Amygdala (tissue), 56 donors: ENCODE results near the gene RERE.

ENCODE experiments used
- DNase-seq, 56 donors: peaks; one replicate each; lab custom pipeline; 2025; lab: John Stamatoyannopoulos, UW

The RERE gene

DNA sequence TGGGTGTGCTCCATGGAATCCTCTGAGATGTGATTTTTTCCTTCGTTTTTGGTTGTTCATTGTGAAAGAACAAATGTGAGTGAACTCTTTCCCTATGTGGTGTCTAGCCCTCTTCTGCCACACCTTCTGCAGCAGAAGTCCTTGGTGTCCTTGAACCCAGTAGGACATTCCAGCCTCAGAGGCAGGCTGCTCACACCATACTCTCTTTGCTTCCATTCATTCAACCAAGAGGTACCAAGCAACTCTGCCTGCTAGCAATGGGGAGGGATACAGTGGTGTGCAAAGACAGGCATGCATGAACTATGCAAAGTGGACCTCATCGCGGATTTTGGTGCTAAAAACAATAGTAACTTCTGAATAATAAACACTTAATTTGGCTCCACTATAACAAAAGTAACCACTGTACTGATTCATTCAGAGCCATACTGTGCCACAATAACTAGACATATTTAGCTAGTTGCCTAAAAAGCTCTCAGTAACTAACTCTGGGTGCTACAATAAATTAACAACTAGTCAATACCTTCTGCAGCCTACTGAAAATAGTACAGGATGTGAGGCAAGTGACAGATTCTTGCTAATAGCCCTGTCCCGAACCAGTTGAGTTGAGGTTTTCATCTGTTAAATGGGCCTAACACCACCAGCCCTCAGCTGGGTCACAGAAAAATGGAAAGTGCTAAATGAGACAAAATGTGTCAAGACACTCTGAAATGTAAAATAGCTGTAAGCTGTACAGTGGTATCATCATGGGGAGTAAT lies 344.1 kb downstream of the RERE start:
- no peak for DNase-seq

DNA sequence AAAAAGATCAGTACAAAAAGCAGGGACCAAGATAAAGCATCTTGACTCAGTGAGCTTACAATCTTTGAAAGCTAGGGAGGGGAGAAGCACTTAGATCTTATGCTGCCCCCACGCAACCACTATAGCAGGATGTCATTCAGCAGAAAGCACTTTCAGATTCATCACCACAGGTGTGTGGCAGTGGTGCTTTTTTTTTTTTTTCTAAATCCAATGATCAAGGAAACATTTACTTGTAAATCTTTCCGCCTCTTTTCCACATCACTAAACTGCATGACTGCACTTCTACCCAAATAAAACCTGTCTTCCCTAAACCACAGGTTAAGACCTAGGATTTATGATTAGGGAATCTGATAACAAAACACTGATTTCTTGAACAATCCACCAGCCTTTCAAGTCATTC lies 344.8 kb downstream of the RERE start:
- no peak for DNase-seq

DNA sequence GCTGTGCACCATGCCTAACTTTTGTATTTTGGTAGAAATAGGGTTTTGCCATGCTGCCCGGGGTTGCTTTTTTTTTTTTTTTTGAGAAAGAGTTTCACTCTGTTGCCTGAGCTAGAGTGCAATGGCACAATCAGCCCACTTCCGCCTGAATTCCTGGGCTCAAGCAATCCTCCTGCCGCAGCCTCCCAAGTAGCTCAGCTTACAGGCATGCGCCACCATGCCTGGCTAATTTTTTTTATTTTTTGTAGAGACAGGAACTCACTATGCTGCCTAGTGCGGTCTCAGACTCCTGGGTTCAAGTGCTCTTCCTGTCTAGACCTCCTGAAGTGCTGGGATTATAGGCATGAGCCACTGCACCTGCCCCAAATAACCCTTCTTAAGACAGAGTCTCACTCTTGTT lies 346.0 kb downstream of the RERE start:
- no peak for DNase-seq

DNA sequence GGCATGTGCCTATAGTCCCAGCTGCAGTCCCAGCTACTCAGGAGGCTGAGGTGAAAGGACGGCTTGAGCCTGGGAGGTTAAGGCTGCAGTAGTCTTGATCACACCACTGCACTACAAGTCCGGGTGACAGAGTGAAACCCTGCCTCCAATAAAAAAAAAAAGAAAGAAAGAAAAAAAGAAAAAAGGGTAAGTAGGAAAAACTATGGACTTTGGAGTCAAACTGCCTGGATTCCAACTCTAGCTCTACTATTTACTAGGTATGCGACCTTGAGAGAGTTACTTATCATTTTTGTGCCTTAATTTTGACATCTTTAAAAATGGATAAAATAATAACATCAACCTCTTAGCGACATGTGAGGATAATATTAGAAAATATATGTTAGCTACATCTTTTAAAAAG lies 348.7 kb downstream of the RERE start:
- DNase-seq: no peak

DNA sequence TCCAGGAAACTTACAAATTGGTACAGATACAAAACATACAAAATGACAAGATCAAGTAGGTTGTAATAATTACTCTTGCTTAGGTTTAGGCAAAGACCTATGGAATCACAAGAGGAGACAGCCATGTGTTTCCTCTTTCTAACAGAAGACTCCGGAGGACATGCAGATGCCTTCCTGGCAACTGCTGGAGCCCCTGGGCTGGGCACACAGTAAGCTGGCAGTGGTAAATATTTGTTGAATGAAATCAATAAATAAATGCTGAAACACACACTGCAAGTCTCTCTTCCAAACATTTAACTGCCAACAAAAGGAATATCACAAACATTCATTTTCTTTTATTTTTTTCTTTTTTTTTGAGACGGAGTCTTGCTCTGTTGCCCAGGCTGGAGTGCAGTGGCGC lies 350.1 kb downstream of the RERE start:
- DNase-seq: no peak

DNA sequence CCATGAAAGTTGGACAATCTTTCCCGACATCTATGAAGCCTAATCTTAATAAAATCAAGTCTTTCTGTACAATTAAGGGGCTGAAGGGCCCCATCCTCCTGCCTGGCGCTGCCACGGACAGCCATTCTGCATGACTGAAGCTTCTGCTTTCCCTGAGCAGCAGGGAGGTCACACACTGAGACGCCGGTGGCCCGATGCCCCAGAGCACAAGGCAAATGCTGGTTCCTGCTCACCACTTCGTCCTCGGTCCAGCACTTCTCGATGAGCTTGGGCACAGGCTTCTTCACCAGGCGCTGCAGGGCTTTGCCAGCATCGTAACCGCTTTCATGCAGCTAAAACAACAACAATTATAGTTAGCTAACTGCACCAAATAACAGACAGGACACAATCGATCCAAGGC lies 351.7 kb downstream of the RERE start:
- peak in 10 of 56 donors; percentile 15 to 41 (median 30) for DNase-seq

DNA sequence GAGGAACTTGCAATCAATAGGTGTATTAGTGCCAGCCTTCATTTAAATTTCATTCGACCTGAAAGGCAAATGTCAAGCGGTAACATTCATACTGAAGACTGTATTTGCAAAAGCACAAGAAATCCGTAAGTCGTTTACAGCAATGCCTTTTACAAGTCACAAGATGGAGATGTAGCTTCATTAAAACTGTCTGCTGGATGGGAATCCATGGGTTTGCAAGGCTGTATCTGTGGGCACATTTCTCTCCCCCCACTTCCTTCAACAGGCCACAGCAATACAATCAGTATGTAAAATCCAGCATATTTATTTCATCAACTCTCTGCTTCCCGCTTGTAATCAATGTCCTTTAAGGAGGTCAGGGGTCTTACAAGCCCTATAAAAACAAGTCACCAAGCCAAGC lies 352.4 kb downstream of the RERE start:
- DNase-seq: peak in 2 of 56 donors; percentile 12 to 14

DNA sequence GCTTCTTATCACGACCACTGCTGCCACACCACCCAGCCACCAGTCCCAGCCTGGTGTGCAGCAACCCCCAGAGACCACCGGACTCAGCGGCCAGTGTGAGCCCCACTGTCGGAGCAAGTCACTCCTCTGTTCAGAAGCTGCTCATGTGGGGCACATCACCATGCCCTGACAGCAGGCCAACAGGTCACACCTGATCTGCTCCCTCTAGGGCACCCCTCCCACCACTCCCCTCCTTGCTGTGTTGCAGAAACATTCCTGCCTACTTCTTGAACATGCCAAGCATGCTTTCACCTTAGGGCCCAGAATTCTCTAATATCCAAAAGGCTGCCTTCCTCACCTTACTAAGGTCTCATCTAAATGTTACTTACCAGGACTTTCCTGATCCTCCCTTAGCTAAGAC lies 353.1 kb downstream of the RERE start:
- DNase-seq: no peak

DNA sequence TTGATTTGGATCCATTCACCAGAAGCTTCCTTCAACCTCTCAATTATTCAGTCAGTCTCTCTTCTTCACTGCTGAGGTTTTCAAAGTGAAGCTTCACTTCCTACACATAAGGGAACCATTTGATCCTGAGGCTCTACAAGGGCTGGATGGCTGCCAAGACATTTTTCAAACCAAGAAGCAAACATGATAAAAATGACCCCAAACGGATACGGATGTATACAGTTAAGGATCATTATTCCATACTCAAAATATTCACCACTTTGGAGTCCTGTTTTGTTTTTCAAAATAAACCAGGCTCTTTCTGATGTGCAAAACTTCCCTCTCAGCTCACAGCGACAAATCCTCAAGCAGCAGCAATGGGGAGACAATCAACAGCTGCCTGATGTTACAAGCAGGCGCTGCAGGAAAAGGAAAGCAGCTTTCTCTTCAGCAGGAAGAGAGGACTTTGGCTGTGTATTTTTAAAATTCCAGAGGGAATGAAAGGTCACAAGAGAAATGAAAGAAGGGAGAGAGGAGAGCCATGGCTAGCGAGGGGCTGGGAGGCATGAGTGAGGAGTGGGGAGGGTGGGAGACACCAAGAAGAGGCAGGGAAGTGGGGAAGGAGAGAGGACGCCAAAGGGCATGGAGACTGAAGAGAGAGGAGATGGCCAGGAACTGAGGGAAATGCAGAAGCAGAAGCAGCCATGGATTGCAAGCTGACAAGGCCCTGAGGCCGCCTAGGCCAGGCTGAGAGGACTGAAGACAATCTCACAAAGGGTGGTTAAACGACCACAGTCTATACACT lies 354.1 kb downstream of the RERE start:
- peak in 5 of 56 donors; percentile 20 to 67 (median 36) for DNase-seq

DNA sequence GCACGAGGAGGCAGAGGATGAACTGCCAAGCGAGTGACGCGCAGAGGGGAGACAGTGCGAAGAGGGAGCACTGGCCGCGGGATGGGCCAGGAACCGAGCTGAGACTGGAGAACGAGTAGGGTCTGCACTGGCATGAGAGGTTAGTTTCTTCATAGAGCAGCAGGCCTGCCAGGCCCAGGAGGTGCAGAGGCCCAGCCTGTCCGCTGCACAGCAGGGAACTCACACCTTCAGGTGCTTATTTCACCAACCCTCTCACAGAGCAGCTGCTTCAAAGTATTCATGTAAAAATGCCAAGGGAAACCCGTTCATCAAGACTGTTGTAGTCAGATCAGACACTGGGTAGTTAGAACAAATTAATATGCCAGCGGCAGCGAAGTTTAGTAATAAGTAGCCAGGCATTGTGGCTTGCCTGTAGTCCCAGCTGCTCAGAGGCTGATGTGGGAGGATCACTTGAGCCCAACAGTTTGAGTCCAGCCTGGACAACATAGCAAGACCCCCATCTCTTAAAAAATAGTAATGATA lies 355.0 kb downstream of the RERE start:
- no peak for DNase-seq

DNA sequence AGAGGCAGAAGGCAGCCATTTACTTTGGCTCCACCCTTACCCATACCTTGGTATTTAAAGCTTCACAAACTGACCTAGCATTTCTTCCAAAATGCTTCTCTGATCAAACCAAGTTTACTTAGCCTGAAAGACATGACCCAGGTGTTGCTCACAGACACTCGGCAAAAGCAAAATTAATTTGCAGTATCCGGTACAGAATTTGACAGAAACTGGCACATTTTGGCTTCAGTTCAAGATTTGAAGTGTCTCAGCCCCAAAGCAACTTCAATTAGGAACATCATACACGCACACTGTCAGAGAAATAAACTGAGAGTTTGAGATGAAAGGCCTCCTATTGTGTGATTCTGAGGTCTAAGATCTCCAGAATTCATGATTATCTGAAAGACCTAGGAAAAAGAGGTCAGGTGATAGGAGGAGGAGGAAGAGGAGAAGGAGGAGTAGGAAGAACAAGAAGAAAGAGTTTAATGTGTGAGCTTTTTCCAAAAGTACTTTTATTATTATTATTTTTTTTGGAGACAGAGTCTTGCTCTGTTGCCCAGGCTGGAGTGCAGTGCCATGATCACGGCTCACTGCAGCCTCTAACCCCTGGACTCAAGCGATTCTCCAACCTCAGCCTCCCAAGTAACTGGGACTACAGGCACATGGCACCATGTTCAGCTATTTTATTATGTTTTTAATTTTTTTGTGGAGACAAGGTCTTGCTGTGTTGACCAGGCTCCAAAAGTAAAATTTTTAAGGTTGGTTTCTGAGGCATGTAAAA lies 355.9 kb downstream of the RERE start:
- DNase-seq: no peak

DNA sequence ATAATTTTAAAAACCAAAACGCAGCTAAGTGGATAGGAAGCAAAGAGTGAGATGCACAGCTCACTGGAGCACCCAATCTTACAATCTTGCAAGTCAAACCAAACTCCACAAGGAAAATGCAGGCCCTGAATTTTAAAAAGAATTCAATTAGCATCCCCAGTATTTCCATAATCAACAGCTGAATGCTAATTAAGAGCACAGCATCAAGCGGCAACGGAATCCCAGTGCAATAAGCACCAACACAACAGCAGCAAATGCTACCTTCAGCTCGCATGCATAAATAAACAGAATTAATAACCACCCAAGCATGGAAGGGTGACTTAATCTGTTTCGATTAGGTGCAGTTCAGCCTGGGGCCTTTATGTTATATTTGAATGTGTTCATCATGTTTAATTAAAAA lies 356.7 kb downstream of the RERE start:
- DNase-seq: peak in 1 of 56 donors; percentile 29

DNA sequence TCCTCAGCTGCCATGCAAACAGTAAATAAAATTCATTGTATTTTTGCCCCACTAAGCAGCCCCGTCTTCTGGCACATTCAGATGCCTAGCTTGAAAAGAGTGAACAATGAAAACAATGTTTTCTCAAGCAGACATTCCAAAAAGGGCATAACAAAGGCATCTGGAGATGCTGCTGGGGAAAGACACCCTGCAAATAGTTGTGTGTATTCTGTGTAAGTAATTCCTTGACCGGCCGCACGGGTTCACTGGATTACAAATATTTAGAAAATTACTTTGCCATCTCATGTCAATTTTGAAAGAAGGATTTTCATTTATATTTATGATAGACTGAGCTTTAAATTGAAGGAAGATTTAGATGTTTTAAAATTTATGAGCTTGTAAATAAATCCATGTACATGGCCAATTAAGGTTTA lies 357.3 kb downstream of the RERE start:
- peak in 4 of 56 donors; percentile 8 to 54 (median 28) for DNase-seq

DNA sequence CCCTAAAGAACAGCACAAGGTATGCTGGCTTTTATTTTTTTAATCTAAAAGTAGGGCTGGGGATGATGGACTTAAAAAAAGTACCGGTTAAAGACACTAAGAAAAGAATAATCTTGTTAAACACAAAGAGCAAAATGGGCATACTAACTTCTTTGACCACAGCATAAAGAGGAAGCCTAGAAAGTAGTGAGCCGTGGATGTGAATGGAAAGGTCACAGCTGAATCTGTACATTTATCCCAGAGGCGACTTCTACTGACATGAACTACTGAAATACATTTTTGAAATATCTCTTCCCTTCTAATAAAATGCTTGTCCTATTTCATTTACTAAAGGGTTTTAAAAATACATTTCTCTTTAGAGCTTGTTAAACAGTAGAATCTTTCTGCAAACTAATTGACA lies 358.8 kb downstream of the RERE start:
- no peak for DNase-seq

DNA sequence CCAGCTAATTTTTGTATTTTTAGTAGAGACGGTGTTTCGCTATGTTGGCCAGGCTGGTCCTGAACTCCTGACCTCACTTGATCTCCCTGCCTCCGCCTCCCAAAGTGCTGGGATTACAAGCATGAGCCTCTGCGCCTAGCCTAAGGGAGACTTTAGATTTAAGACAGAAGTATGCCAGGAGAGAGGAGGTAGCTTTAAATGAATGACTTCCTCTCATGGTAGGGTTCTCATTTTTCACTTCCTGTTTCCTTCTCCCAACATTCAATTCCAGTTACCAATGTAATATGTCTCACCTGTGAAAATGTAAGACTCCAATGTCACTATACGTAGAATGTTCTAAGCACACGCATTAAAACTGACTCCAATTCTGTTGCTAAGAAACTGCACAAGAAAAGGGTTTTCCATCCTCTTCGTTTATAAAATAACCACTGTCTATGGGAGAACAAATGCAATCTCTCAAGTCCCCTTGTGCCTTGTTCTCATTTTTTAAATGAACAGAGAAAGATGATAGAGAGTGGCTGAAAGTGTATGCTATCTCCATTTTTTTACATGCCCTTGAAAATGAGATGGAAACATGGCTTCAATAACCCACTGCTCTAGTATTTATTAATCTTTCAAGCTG lies 359.6 kb downstream of the RERE start:
- no peak for DNase-seq

DNA sequence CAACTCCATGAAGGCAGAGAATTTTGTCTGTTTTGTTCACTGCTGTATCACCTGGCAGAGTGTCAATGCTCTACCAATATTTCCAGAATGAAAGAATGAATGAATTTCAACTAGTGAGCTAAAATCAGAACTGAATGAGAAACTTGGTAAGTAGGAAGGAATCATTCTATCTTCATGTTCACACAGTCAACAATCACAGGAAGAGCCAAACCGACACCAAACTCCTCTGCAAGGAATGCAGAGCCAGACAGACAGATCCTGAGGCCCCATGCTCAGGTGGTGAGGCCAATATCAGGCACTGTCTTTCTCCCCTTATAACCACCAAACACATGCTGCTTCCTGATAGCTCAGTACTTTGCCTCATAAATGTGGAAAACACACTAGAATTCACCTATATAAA lies 360.4 kb downstream of the RERE start:
- DNase-seq: no peak

DNA sequence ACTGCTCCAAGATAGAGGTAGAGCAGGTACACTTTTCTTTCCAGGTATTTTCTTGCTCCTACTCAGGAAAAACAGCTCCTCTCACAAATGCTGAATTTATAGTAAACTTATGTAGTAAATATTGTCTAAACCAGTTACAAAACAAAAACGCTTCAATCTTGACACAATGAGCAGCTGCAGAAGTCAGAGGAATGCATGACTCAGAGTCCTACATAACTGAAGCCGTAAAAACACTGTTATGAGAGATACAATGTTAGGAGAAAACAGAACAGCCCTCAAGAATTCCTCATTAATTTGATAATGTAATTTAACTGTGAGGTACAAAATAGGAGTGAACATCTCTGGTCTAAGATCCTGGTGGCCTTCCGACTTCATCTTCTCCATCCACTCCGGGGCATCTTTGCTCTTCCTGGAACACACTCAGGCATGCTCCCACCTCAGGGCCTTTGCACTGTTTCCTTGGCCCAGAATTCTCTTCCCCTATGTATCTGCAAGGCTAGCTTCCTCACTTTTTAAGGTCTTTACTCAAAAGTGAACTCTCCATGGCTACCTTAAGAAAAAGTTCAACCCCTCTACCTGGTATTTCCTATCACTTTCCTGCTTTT lies 361.0 kb downstream of the RERE start:
- no peak for DNase-seq

DNA sequence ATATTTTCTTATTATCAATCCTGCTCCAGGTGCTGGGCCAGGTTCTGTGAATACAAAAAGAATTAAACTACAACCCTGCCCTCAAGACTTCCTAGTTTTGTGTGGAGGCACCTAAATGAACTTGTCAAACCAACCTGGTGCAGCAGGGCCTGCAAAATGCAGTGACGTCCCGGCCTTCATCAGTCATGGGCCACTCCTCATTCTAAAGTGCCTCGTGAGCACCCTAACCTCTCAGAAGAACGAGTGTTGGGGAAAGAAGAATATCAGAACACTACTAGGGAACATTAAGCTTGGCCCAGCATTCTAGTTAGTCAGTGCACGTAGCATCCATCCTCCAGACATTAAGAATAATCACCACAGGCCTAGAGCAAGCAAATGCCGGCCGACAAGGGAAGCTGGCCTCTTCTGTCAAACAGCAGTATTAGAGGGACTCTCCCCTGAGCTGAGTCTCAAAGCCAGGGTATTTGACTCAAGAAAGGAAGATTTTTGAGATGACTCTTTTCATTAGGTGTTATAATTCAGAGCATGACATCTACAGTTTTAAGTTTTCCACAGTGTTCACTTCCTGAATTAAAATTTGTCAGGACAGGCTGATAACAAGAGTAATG lies 361.6 kb downstream of the RERE start:
- no peak for DNase-seq

DNA sequence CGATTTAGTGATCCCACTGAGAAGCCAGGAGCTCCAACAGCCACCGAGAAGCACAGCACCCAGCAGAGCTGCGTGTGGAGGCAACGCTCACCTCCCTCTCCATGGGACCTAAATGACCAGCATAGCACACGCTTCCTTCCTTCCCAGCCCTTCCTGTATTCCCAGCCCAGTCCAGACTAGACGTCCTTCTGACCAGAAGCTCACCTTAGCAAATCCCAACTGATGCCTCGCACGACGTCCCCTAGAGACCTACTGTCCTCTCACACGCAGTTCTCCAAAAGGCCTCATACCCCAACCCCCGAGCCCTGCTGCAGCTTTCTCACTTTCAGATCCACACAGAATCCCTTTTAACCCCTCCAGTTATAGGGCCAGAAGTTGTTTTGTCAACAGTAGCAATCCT lies 367.1 kb downstream of the RERE start:
- no peak for DNase-seq
